HepG2 (cell line): ENCODE measurements around the gene SYT17. TPM values are rescaled to one million over a fixed set of nuclear protein-coding genes. Genes with fewer than 3 reads are reported as not detected.

Experiments used
- ATAC-seq: fragments of 200-7000 bp; cut with Tn5 transposase; 3 replicates; pipeline ENCODE4 v1.9.1; 2020; ENCODE audit warnings: mild to moderate bottlenecking, moderate library complexity
- BruUV-seq: library from RNA; stranded (reverse); fragments of 400-500 nt; replicated peaks from 2 replicates; lab custom pipeline; 2021; lab: Mats Ljungman, UMichigan
- CTCF ChIA-PET: fragments of 300-600 bp; formaldehyde crosslinking; extraction: SDS; loops from one replicate; lab custom pipeline; 2021; ENCODE audit warnings: low total read pairs, inconsistent platforms, low intra/inter-chr PET ratio; lab: Yijun Ruan, JAX
- POLR2A ChIA-PET: fragments of 350-600 bp; sonication (Branson Sonifier 250); formaldehyde crosslinking; loops from one replicate; lab custom pipeline; 2020; ENCODE audit warnings: antibody characterized with exemption, inconsistent platforms; lab: Yijun Ruan, JAX
- DNase-seq: peaks from one replicate; pipeline ENCODE4 v3.0.0-alpha.2; 2015; ENCODE audit warnings: low spot score
- FAIRE-seq: peaks from 3 replicates; lab custom pipeline; 2011; peaks lifted over from hg19 to GRCh38; lab: Jason Lieb, UNC
- H2AFZ ChIP-seq: one replicate; pipeline ENCODE4 v1.6.1; 2011; ENCODE audit warnings: low read length, inconsistent platforms
- H3K27ac ChIP-seq: fragments of 300-600 bp; 3 replicates; pipeline ENCODE4 v1.8.0; 2011; ENCODE audit warnings: mixed run types, mild to moderate bottlenecking, mixed read lengths, low read length, inconsistent platforms; ENCODE audit not compliant: insufficient read depth; ENCODE audit errors: extremely low read length
- H3K27me3 ChIP-seq, 2 experiments: fragments of 200-600 bp in 1 of 2; 2 replicates in 1 of 2; 3 replicates in 1 of 2; pipeline versions ENCODE4 v1.6.0 to v1.8.0; 2011; ENCODE audit warnings: low read length in 2 of 2, mild to moderate bottlenecking in 2 of 2, moderate library complexity in 2 of 2, inconsistent platforms in 1 of 2; ENCODE audit not compliant: insufficient read depth in 2 of 2, control insufficient read depth in 1 of 2
- H3K36me3 ChIP-seq, 2 experiments: fragments of 200-600 bp in 1 of 2; replicated peaks in 1 of 2; 2 replicates in 1 of 2; 3 replicates in 1 of 2; pipeline versions ENCODE4 v1.5.1 to v1.8.0; 2011; ENCODE audit warnings: low read length in 2 of 2, inconsistent platforms in 1 of 2; ENCODE audit not compliant: insufficient read depth in 2 of 2, control insufficient read depth in 1 of 2
- H3K4me1 ChIP-seq: 2 replicates; pipeline ENCODE4 v1.5.1; 2012; ENCODE audit warnings: low read length, inconsistent platforms; ENCODE audit not compliant: insufficient read depth
- H3K4me2 ChIP-seq: 2 replicates; pipeline ENCODE4 v1.6.0; 2011; ENCODE audit warnings: low read depth, low read length, inconsistent platforms
- H3K4me3 ChIP-seq, 3 experiments: fragments of 200-600 bp in 1 of 3; sonication (generic), shearing (Covaris generic) in 1 of 3; replicated peaks in 1 of 3; 2 replicates each; pipeline ENCODE4 v1.5.1; 2011 to 2016; ENCODE audit warnings: low read length in 3 of 3, inconsistent platforms in 2 of 3, low read depth in 2 of 3, mild to moderate bottlenecking in 2 of 3, control low read depth in 1 of 3, mixed read lengths in 1 of 3; ENCODE audit not compliant: insufficient read depth in 1 of 3
- H3K79me2 ChIP-seq: one replicate; pipeline ENCODE4 v1.6.1; 2011; ENCODE audit warnings: low read length, inconsistent platforms; ENCODE audit not compliant: insufficient read depth
- H3K9ac ChIP-seq: 2 replicates; pipeline ENCODE4 v1.6.0; 2011; ENCODE audit warnings: mild to moderate bottlenecking, low read depth, low read length, inconsistent platforms; ENCODE audit not compliant: insufficient read depth
- H3K9me3 ChIP-seq: 2 replicates; pipeline ENCODE4 v1.5.1; 2012; ENCODE audit warnings: mild to moderate bottlenecking, low read length
- H4K20me1 ChIP-seq: 2 replicates; pipeline ENCODE4 v1.6.0; 2011; ENCODE audit warnings: inconsistent platforms, mild to moderate bottlenecking, low read length, moderate library complexity; ENCODE audit not compliant: insufficient read depth
- BCL3 ChIP-seq: sonication (generic); formaldehyde crosslinking; IDR thresholded peaks from 2 replicates; pipeline ENCODE4 v1.5.1; 2020; ENCODE audit warnings: mild to moderate bottlenecking, missing genetic modification reagents, moderate library complexity
- CENPX ChIP-seq: sonication (generic); formaldehyde crosslinking; IDR thresholded peaks from 2 replicates; pipeline ENCODE4 v1.9.0; 2021; ENCODE audit warnings: mild to moderate bottlenecking, missing genetic modification reagents, moderate library complexity
- GPN1 ChIP-seq: sonication (generic); formaldehyde crosslinking; IDR thresholded peaks from 2 replicates; pipeline ENCODE4 v1.5.1; 2020; ENCODE audit warnings: missing genetic modification reagents, borderline replicate concordance
- HOXA5 ChIP-seq: sonication (generic); formaldehyde crosslinking; IDR thresholded peaks from 2 replicates; pipeline ENCODE4 v1.4.0; 2020; ENCODE audit warnings: missing genetic modification reagents
- NCOR1 ChIP-seq: fragments of 200-600 bp; sonication (generic); IDR thresholded peaks from 2 replicates; pipeline ENCODE4 v1.7.0; 2017; ENCODE audit warnings: antibody characterized with exemption, low read length, borderline replicate concordance
- ZIK1 ChIP-seq: sonication (generic); formaldehyde crosslinking; IDR thresholded peaks from 2 replicates; pipeline ENCODE4 v1.5.0; 2020; ENCODE audit warnings: mild to moderate bottlenecking, low read depth, missing genetic modification reagents, borderline replicate concordance
- ZNF33B ChIP-seq: sonication (generic); formaldehyde crosslinking; IDR thresholded peaks from 2 replicates; pipeline ENCODE4 v1.5.1; 2020; ENCODE audit warnings: mild to moderate bottlenecking, missing genetic modification reagents
- ZNF891 ChIP-seq: sonication (generic); formaldehyde crosslinking; IDR thresholded peaks from 2 replicates; pipeline ENCODE4 v1.5.0; 2020; ENCODE audit warnings: mild to moderate bottlenecking, missing genetic modification reagents
- WGBS: methylation state at CpG from one replicate; pipeline ENCODE4 v1.1.6; 2017; ENCODE audit warnings: low lambda C conversion rate; 5-methylcytosine and 5-hydroxymethylcytosine counted together
- in situ Hi-C: cut with HindIII; loops from 2 replicates; pipeline ENCODE4 v1.10.0; 2017; ENCODE audit warnings: low pct_unique_long_range_greater_than_20kb; ENCODE audit not compliant: extremely low pct_ligation_motif_present
- intact Hi-C: fragments of 100-400 bp; cut with micrococcal nuclease; formaldehyde crosslinking; loops from one replicate; pipeline ENCODE4 v1.10.0; 2022; ENCODE audit not compliant: unreplicated experiment
- polyA plus RNA-seq, 8 experiments: library from polyadenylated mRNA; depleted of rRNA in 3 of 8; stranded (reverse) in 7 of 8; unstranded in 1 of 8; fragments of >200 nt; fragmentation: Illumina TruSeq in 4 of 8; extraction: Trizol in 4 of 8; gene quantifications; 2 replicates each; pipeline versions ENCODE4 v1.2.1 to v1.2.3, GENCODE V29; 2011 to 2016; ENCODE audit warnings: low read depth in 4 of 8, missing spikeins in 1 of 8, mixed read lengths in 1 of 8; ENCODE audit not compliant: insufficient read depth in 1 of 8
- total RNA-seq, 5 experiments: library from RNA; depleted of rRNA; stranded (reverse); fragments of >200 nt; fragmentation: Illumina TruSeq; extraction: Trizol; gene quantifications; 2 replicates each; pipeline ENCODE4 v1.2.3, GENCODE V29; 2016; ENCODE audit warnings: low read depth in 1 of 5
- TF ChIP-seq, protein P1 (sequence below): sonication (generic); formaldehyde crosslinking; IDR thresholded peaks from 2 replicates; pipeline ENCODE4 v1.4.0; 2020; ENCODE audit warnings: mild to moderate bottlenecking, low read depth, missing genetic modification reagents

SYT17 gene
- total and polyA plus RNA-seq, 2 of the 13 experiments (the other 11 are each of a cell fraction or from before 2014, with no cell fraction given): 0.44 TPM; not detected in 1

DNA sequence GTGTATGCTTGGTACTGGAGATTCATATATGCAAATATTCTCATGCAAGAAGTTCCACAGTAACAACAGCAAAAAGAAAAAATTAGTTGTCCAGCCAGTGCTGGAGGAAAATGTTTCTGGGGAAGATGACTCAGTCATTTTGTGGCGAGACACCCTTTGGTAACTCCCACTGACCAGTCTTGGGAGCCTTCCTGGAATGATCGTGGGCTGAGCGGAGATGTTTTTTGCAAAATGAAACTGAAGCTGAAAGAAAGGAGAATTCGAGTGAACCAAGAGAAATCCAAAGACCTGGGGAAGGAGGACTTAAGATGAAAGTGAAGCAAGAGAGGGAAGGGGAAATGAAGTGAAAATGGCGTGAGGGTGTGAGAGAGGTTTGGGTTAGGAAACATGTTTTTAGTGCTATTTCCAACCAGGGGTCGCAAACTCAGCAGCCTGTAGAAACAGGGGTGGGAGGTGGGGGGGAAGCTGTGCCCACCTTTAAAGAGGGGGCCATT, 49.1 kb upstream of the SYT17 start:
- DNase-seq: no peak
- Histone ChIP-seq H3K9ac (no peak overlapping the region), H4K20me1 (no peaks in the 10 kb centered on the region), H3K36me3 (no peaks in the 10 kb centered on the region; a peak in 1 of 5 replicates), H3K4me1 (peaks cover 55% of the 10 kb centered on the region), H3K27ac (no peak overlapping the region), H3K9me3 (no peaks in the 10 kb centered on the region), H2AFZ (no peak overlapping the region), H3K4me2 (no peak overlapping the region), H3K79me2 (peaks cover 5% of the 10 kb centered on the region), H3K27me3 (no peaks in the 10 kb centered on the region), H3K4me3 (no peak overlapping the region)
- no peak for TF ChIP-seq BCL3 (CRISPR knock-in tag)
- TF ChIP-seq ZIK1: no peak
- TF ChIP-seq, protein P1, sequence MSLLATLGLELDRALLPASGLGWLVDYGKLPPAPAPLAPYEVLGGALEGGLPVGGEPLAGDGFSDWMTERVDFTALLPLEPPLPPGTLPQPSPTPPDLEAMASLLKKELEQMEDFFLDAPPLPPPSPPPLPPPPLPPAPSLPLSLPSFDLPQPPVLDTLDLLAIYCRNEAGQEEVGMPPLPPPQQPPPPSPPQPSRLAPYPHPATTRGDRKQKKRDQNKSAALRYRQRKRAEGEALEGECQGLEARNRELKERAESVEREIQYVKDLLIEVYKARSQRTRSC (CRISPR knock-in tag): no peak
- TF ChIP-seq GPN1 (CRISPR knock-in tag): no peak
- no peak for TF ChIP-seq ZNF891 (CRISPR knock-in tag)
- no peak for TF ChIP-seq ZNF33B (CRISPR knock-in tag)
- TF ChIP-seq HOXA5 (CRISPR knock-in tag): no peak
- no peak for TF ChIP-seq CENPX
- no peak for TF ChIP-seq NCOR1
- no peak for ATAC-seq
- ChIA-PET CTCF (no interaction called here), POLR2A (interaction anchor here (1.3 to 2.1 kb wide), 5 partner anchors 9 to 317 kb away, joined by 4 to 10 read pairs (median 5); partner anchors contain the start of gene ARL6IP1)
- BruUV-seq: no TSS peak
- intact Hi-C loops: no loop called here
- WGBS: 88% methylated on average over 6 of the region's 6 CpGs
- no peak for FAIRE-seq
- in situ Hi-C loops: no loop called here
